Suppressor macrophage (primary cell): ENCODE data around the gene GPR156.
"Not testable (repeated sequence)": the region's sequence is repeated elsewhere in the genome, so short reads cannot be mapped to it uniquely, and the experiment has no call there.

ENCODE experiments used
- DNase-seq, 4 experiments: peaks; one replicate each; pipeline ENCODE4 v3.0.0-alpha.2; 2020 to 2022

The GPR156 gene

DNA sequence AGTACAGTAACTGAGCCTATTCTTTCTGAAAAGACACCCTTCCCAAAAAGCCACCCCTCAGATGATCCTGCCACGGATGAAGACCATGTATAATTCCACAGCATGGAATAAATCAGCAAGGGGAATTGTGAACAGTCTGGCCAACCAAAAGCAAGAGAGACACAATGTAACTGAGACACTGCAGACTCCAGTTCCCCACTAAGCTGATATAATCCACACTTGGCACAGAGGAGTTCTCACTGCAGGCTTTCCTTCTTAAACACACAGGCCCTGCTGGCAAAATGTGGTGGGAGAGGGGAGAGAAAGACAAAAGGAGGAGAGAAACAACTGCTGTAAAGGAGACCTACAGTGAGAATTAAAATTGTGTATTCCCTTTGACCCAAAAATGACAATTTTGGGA is 12.7 kb downstream of the GPR156 start:
- DNase-seq = no peak

DNA sequence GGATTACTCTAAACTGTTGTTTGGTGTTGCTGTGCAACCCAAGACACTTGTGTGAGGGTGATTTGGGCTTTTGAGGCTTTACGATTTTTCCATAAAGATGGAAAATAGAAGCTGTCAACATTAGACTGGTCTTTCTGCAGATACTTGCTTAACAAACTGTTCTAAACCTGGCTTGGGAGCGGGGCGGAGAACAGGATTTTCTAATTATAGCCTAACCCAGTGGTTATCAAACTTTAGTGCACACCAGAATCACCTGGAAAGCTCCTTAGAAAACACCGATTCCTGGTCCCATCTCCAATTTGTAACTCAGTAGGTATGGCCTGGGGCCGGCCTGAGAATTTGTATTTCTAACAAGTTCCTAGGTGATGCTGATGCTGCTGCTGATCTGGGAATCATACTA is 19.0 kb downstream of the GPR156 start:
- no peak for DNase-seq

DNA sequence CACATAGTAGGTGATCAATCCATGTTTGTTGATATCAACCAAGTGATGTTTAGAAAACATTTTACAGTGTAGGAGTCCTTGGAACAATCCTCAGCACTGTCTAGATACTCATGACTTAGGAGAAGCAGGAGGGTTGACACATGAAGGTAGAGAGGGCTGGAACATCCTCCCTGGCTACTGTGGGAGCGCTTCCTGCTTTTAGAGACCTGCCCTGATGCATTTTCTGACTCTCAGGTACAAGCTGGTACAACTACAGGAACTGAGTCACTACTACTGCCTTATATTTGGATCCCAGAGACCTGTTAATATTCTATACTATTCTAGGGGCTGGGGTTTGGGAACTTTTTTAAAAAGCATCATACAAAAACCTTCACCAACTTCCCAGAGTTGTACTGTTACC is 20.1 kb downstream of the GPR156 start:
- DNase-seq = no peak

DNA sequence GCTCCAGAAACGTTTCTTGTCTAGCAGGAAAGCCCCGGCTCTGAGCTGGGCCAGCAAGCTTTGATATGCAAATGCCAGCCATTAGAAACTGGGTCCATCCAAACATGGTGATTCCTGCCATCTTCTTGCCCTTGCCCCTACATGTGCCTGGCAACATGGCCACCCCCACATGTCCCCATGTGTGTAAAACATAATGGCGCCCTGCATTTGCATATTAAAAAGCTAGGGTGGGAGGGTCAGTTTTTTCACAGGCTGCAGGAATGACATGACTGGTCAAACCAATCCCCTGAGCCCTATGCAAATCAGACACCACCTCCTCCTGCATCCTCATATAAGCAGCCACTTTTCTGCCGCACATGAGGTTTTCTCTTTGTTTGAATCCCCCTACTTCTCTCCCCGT is 21.2 kb downstream of the GPR156 start:
- DNase-seq = no peak

DNA sequence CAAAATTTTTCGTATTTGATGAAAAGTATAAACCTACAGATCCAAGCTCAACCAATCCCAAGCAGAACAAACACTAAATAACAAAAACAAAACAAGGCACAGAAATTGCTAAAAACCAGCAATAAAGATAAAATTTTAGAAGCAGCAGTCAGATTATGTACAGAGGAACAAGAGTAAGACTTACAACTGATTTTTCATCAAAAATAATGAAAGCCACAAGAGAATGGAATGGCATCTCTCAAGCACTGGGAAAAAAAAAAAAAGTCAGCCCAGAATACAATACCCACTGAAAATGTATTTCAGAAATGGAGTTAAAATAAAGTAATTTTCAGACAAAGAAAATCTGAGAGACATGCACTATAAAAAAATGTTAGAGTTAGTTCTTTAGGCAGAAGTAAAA is 27.0 kb downstream of the GPR156 start:
- DNase-seq = no peak

DNA sequence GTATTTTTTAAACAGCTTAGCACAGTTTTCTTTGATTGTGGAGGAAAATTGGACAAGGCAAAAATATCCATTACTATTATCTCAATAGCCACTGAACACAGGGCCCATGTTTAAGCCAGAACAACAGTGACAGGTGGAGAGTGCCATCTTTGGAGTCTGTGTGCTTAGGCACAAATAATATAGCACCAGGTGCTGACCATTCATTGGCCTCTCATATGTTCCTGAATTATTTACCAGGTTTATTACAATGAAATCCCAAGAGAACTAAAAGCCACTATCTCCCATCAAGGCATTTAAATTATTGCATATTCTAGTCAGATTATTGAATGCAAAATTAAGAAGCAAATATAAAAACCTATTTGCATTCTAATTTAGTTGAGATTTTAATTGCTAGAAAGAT is 39.6 kb downstream of the GPR156 start:
- no peak for DNase-seq

DNA sequence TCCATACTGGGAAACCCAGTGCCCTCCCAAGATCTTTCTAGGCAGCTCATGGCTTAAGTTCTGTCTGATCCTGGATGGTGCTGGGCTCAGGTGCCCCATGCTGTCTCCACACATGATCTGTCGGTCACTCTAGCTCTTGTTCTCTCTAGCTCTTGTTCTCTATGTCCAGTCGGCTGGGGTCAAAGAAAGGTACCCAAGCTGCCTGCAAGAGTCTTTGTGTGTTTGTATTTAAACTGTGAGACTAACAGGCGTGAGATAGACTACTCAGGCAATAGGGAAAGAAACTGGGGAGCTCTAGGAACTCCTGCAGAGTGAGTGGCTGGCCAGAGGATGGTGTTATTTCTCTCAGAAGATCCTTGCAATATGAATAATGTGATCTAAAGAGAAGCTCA is 40.2 kb downstream of the GPR156 start:
- no peak for DNase-seq

DNA sequence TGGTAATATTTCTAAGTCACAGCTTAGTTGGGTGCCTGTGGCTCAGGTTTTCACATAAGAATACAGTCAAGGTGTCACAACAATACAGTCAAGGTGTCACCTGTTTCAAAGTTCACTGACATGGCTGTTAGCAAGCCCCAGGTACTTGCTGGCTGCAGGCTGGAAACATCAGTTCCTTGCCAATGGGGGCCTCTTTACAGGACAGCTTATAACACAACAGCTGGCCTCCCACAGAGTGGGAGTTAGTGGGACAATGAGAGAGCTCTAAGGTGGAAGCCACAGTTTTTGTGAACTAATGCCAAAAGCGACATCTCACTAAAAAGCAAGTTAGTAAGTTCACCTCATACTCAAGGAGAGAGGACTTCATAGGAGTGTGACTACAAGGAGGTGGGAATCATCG is 45.4 kb downstream of the GPR156 start:
- DNase-seq = no peak

DNA sequence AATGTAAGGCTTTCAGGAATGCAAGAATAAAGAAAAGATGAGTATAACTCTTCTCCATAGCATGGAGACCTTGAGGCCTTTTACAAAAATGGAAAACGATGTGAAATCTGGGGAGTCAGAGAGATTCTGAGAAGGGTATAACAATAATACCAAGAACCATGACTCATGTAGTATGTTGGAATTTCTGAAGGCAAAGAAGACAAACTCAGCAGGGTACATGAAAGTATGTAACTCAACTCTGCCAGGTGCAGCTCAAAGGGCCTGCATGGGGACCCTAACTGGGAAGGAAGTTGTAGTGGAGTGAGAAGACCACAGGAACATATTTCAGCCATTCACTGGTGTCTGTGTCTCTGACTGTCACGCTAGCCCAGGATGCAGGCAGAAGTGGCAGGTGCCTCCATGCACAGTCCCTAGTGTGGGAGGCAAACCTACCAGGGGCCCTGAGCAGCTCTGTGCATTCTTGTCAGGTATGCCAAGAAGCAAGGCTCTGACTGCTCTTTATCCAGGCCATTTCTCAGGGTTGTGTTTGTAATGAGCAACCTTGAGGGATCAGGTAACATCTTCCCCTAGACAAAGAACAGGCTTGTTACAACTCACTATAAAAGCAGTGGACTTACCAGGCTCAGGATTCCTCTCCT is 57.2 kb downstream of the GPR156 start:
- DNase-seq = no peak

DNA sequence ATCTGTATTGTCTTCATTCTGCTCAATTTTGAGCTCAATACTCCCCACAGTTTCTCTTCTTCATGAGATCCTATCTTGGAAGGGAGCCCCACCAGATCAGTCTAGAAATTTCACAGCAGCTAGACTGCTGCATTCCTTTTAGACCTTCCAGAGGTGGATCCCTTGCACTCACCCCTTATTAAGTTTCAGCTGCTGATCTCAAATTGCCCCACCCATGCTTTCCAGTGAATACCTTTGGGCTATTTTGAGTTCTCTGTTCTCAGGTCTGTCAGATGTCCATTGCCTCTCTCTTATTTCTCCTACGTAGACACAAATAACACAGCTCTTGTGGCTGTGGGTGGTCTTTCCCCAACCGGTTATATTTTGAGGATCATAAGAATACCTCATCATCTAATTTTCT is 60.8 kb downstream of the GPR156 start:
- no peak for DNase-seq

DNA sequence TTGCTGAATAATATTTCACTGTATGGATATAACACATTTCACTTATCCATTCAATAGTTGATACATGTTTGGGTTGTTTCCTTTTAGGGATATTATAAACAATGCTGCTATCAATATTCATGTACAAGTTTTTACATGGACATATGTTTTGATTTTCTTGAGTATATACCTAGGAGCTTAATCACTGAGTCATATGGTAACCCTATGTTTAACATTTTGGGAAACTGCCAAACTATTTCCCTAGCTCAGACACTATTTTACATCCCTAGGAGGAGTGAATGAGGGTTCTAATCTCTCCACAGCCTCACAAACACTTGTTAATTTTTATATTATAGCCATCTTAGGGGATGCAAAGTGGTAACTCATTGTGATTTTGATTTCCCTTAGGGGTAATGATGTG is 66.0 kb downstream of the GPR156 start:
- no peak for DNase-seq

DNA sequence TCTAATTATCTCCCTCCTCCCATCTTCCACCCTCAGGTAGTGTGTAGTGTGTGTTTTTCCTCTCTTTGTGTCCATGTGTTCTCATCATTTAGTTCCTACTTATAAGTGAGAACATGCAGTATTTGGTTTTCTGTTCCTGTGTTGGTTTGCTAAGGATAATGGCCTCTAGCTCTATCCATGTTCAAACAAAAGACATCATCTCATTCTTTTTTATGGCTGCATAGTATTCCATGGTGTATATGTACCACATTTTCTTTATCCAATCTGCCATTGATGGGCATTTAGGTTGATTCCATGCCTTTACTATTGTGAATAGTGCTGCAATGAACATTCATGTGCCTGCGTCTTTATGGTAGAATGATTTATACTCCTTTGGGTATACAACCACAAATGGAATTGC is 68.4 kb downstream of the GPR156 start:
- not testable (repeated sequence) for DNase-seq

DNA sequence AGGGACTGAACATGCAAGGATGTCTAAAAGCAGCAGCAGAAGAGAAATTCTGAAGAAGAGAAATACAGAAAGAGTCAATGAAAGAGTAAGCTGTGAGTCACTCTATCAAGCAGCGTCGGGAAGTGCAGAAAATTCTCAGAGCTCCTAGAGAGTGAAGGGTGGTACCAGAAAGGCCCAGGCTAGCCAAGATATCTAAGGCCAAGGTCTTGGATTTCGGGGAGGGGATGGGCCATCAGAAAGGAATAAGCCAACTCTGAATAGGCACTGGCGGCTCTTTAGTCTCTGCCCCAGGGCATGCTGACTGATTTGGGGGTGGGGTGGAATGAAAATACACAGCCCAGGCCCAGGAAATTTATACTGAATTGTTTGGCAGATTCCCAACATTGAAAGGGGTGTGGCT is 70.8 kb downstream of the GPR156 start:
- no peak for DNase-seq

DNA sequence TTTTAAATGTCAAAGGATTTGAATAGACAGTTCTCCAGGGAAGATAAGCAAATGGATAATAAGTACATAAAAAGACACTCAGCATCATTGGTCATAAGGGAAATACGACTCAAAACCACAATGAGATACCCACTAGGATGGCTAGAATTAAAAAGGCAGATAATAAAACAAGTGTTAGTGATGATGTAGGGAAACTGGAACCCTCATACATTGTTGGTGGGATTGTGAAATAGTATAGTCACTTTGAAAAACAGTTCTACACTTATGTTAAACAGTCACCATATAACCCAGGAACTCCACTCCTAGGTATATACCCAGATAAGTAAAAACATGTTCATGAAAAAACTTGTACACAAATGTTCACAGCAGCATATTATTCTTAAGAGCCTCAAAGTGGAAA is 72.5 kb downstream of the GPR156 start:
- DNase-seq = no peak

DNA sequence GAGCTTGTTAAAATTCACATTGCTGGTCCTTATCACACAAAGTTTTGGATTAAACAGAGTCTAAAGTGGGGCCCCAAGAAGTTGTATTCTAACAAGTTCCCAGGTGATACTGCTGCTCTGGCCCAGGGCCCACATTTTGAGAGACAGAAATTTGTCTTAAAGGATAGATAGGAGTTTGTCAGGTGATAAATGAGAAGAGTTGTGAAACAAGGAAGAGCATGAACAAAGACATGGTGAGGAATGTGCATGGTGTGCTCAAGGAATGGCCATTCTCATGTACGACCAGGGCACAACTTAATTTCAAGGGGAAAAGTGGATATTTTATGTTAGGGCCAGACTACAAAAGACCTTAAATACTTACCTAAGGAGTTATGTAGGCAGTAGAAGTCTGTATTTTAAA is 75.6 kb downstream of the GPR156 start:
- no peak for DNase-seq

DNA sequence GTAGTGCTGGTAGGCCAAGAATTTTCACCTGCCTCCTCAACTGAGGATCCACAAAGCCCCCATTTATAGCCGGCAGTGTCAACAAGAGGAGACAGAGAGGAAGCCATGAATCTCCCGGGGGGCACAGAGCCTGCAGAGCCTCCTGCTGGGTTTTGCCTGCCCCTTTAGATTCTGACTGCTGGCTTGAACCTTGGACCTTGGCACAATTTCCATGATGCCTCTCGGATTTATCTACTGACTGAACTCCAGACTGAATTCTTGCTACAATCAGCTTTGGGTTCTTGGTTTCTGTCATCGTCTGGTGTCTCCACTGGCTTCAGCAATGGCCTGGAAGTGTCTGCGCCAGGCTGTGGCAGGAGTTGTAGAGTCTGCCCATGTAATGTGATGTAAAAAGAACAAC is 80.7 kb downstream of the GPR156 start:
- DNase-seq = no peak

DNA sequence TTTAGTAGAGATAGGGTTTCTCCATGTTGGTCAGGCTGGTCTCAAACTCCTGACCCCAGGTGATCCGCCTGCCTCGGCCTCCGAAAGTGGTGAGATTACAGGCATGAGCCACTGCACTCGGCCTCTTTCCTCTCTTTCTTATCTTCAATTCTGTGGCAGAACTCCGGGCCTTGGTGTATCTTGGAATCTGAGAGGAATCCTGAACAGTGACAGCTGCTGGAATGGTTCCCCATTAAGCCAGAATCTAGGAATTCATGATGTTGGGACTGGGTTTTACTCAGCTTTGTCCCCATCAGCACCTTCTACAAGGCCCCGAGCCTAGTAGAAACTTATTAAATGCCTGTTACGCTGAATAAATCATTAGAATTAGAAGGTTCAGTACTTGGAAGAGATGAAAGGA is 81.4 kb downstream of the GPR156 start:
- DNase-seq = no peak

DNA sequence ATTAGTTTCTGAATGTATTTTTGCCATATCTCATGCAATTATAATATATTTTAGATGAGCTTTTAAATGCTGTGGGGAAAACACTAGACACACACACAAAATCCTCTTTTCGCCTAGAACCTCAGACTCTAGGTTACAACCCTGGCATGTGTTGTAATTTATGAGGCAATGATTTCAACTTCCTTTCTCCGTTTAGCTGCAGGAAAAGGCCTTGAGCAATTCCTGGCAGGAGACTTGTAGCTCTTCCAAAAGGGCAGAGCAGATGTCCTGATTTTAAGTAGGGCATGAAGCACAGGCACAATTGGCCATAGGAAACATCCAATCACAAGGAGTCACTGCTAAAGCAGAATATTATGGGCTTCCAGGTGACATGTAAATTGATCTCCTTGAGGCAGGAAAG is 82.0 kb downstream of the GPR156 start:
- peak; percentile 70 to 92 (median 85) for DNase-seq

DNA sequence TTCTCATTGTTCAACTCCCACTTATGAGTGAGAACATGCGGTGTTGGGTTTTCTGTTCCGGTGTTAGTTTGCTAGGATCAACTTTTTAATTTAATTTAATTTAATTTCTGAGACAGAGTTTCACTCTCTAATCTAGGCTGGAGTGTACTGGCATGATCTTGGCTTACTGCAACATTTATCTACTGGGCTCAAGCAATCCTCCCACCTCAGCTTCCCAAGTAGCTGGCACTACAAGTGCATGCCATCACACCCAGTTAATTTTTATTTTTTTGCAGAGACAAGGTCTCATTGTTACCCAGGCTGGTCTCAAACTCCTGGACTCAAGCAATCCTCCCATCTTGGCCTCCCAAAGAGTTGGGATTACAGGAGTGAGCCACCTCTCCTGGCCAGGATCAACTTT is 82.7 kb downstream of the GPR156 start:
- DNase-seq = no peak

DNA sequence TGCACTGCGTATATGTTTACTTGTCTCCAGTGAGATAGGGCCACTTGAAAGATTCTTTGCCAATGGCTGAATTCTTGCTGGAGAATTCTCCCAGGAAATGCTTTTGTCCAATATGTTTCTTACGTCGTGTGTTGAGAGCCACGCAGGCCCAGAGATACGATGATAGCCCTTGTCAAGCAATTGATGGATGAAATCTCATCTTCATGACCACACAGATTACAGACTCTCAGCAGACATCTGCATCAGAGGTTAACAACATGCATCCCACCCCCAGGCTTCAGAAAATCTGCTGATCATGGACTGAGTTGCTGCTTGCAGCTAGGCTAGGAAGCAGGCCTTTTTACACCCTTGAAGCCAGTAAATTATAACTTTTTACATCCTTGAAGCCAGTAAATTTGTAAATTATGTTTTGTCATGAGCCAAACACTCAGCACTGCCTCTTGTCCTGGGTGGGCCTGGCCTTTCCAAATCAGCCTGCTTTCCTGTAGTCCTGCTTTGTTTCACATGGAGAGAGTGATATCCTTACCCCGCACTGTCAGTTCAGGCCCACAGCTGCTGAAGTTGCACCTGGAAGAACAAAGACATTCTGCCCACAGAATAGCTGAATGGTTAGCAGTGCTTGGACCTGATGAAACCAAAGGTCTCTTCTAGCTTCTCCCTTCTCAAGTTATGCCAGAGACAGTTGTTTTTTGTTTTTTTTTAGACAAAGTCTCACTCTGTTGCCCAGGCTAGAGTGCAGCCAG is 84.4 kb downstream of the GPR156 start:
- DNase-seq = no peak

DNA sequence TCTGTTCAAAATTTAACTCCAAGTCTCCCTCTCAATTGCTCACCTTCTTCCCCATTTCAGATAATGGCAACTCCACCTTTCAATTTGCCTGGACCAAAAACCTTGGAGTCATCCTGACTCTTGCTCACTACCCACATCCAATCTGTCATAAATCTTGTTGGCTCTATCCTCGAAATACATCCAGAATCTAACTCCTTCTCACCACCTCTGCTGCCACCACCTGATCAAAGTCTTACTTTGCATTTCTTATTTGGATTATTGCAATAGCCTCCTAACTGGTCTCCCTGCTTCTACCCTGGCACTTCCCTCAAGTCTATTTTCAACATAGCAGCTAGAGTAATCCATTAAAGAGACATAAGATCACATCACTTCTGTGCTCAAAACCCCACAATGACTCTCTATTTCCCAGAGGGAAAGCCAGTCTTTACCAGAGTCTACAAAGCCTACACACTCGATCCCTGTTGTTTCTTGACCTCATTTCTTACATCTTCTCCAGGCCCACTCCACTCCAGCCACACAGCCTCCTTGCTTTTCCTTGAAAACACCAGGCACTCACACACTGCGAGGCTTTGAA is 86.6 kb downstream of the GPR156 start:
- peak; percentile 4 to 23 (median 14) for DNase-seq

DNA sequence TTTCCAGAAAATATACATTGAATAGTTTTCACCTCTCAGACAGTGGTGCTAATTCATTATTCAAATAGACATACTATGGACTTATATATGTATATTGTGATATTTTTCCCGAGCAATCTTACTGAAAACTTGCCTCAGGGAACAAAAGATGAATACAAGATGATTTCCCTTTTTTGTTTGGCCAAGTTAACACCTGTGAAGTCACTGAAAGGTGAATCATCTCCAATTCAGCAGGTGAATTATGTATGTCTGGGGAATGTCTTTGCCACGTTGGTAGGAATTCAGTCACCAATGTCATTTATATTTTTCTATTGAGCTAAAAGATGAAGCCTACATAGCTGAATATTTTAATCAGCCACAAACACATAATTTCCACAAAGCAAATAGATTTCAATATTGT is 88.2 kb downstream of the GPR156 start:
- no peak for DNase-seq

DNA sequence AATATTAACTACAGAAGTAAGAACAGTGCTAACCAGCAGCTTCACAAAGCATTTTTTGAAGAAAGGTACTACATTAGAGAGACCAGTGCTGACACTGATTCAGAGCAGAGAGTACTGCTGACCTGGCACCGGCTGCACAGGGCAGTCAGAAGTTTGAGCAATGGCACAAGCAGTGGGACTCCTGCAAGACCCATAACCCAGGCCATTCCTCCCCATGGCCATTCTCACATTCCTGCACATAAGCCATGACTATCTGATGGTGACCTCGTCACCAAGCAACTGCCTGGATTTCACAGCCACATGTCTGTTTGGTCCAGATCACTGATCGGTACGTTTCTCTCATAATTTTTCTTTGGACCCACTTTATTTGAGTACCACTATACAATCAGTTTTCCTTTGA is 88.7 kb downstream of the GPR156 start:
- no peak for DNase-seq

DNA sequence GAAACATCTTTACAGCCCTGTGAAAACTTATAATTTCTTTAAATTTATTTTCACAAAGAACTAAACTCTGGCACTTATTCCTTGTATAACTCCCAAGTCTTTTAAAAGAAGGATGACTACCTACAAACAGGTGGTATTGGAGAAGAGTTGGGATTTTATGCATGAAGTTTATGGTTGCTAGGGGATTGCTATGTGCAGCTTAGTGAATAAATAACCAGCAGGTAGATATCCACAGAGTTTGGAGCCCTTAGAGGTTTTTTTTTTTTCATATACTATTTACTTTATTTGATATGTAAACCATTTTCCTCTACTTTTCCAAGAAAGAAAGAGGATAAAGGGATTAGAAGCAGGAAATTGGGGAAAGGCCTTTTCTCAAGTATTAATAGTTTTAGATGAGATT is 91.5 kb downstream of the GPR156 start:
- no peak for DNase-seq

DNA sequence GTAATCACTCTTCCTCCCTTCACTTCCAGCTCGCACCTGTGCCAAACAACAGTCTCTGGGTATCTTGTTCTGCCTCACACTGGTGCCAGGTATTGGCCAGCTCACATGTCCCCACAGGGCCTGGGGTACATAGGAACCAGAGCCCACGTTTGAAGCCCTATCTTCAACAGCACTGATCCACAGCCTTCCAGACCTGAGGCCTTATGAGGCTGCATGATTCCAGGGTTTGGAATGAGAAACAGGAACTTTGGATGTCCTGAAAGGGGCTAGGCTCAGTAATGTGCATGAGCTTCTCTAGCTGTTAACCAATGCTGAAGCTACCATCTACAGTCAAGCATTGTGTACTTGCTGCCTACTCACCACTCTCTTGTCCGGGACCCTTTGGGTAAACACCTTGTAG is 92.4 kb downstream of the GPR156 start:
- DNase-seq = no peak
